Upper lobe of left lung (tissue), 6 donors: ENCODE data around the gene GRK3. TPM values are rescaled to one million over a fixed set of nuclear protein-coding genes. Genes with fewer than 3 reads are reported as not detected.
A peak's percentile ranks its signal among the peaks of the same experiment; 100 is the strongest.

Experiments
- ATAC-seq, 2 donors: fragments of 200-7000 bp; cut with Tn5 transposase; one replicate each; pipeline ENCODE4 v1.9.1; 2022; ENCODE audit warnings: mild to moderate bottlenecking in 2 of 2, moderate library complexity in 2 of 2; ENCODE audit not compliant: low FRiP score in 2 of 2
- DNase-seq, 2 donors: peaks; one replicate each; pipeline ENCODE4 v3.0.0-alpha.2; 2019 to 2020
- H3K27ac ChIP-seq, 4 donors: fragments of 200-600 bp; sonication (generic); one replicate each; pipeline ENCODE4 v1.5.1; 2016 to 2019
- H3K27me3 ChIP-seq, 4 donors: fragments of 200-600 bp; sonication (generic); one replicate each; pipeline ENCODE4 v1.5.1; 2017 to 2019
- H3K36me3 ChIP-seq, 4 donors: fragments of 200-600 bp; sonication (generic); one replicate each; pipeline ENCODE4 v1.5.1; 2016 to 2019
- H3K4me1 ChIP-seq, 4 donors: fragments of 200-600 bp; sonication (generic); one replicate each; pipeline ENCODE4 v1.5.1; 2018 to 2019
- H3K4me3 ChIP-seq, 4 donors: fragments of 200-600 bp; sonication (generic); one replicate each; pipeline ENCODE4 v1.5.1; 2017 to 2019; ENCODE audit warnings: mild to moderate bottlenecking in 2 of 4, moderate library complexity in 1 of 4
- H3K9me3 ChIP-seq, 4 donors: fragments of 200-600 bp; sonication (generic); one replicate each; pipeline ENCODE4 v1.5.1; 2018 to 2019
- CTCF ChIP-seq, 6 experiments: fragments of 450-650 bp in 4 of 6; fragments of 200-600 bp in 2 of 6; sonication (generic) in 2 of 6; IDR thresholded peaks; one replicate each; pipeline ENCODE4 v1.5.1; 2016 to 2019; ENCODE audit warnings: antibody characterized with exemption in 6 of 6
- EP300 ChIP-seq, 4 donors: sonication (generic); formaldehyde crosslinking; IDR thresholded peaks; one replicate each; pipeline ENCODE4 v1.5.1; 2017; ENCODE audit warnings: antibody characterized with exemption in 4 of 4, control low read depth in 2 of 4
- POLR2A ChIP-seq, 4 donors: fragments of 450-650 bp; IDR thresholded peaks; one replicate each; pipeline ENCODE4 v1.5.1; 2016 to 2017; ENCODE audit warnings: antibody characterized with exemption in 4 of 4, mild to moderate bottlenecking in 2 of 4
- POLR2AphosphoS5 ChIP-seq, 2 donors: sonication (generic); formaldehyde crosslinking; IDR thresholded peaks; one replicate each; pipeline ENCODE4 v1.5.1; 2017; ENCODE audit warnings: antibody characterized with exemption in 2 of 2
- WGBS, 2 donors: methylation state at CpG; one replicate each; pipeline ENCODE4 v1.1.5; 2017 to 2018; 5-methylcytosine and 5-hydroxymethylcytosine counted together
- total RNA-seq, 6 donors: library from RNA; depleted of rRNA in 4 of 6; stranded (reverse); fragments of >200 nt in 4 of 6; gene quantifications; one replicate each; pipeline versions ENCODE4 v1.1.0 to v1.2.1, GENCODE V29; 2016 to 2021
- donor health status: DM: no; HTN: no; CAD: no; lungs with moderate emphysema.
- donor health status: DM: no; HTN: yes; CAD: no; lungs with severe emphysema.

GRK3 gene
- total RNA-seq, 6 donors from 2014 or later = 16.0 to 25.2 (median 21.6) TPM

GRCh38 chr22:25626624-25626990, 62.1 kb downstream of the GRK3 start:
- TF ChIP-seq CTCF (IDR thresholded peaks at IDR 0.05) = no peak
- no peak for TF ChIP-seq EP300 (IDR thresholded peaks at IDR 0.05)
- TF ChIP-seq POLR2AphosphoS5 (IDR thresholded peaks at IDR 0.05) = no peak
- TF ChIP-seq POLR2A (IDR thresholded peaks at IDR 0.05) = no peak
- no peaks in the 10 kb centered on the region for H3K36me3 ChIP-seq
- no peaks in the 10 kb centered on the region for H3K27me3 ChIP-seq
- no peaks in the 10 kb centered on the region for H3K9me3 ChIP-seq
- H3K4me1 ChIP-seq = peaks cover 7 to 19% (median 12%) of the 10 kb centered on the region in 4 donors
- ATAC-seq = no peak
- H3K27ac ChIP-seq = no peak overlapping the region
- DNase-seq = no peak
- H3K4me3 ChIP-seq = no peak overlapping the region
- WGBS, 2 donors = 80 to 100% methylated on average over 4 of the region's 4 CpGs

- 28 to 35% methylated on average over 4 of the region's 4 CpGs for WGBS, 2 donors
- DNase-seq = no peak
- Histone ChIP-seq H3K27me3 (no peaks in the 10 kb centered on the region), H3K36me3 (no peaks in the 10 kb centered on the region), H3K9me3 (no peaks in the 10 kb centered on the region), H3K27ac (no peak overlapping the region), H3K4me1 (peaks cover 7 to 19% (median 12%) of the 10 kb centered on the region in 4 donors), H3K4me3 (no peak overlapping the region)
- ATAC-seq = peak in 1 of 2 donors; percentile 41
- no peak for TF ChIP-seq EP300 (IDR thresholded peaks at IDR 0.05)
- no peak for TF ChIP-seq CTCF (IDR thresholded peaks at IDR 0.05)
Measured at GRCh38 chr22:25627271-25627852, 62.9 kb downstream of the GRK3 start.

GRCh38 chr22:25628494-25628893, 64.0 kb downstream of the GRK3 start:
- TF ChIP-seq CTCF (IDR thresholded peaks at IDR 0.05) (no peak), POLR2A (IDR thresholded peaks at IDR 0.05) (no peak), POLR2AphosphoS5 (IDR thresholded peaks at IDR 0.05) (no peak), EP300 (IDR thresholded peaks at IDR 0.05) (peak in 1 of 4 donors; percentile 7)
- DNase-seq (no peak), ATAC-seq (peak in 1 of 2 donors; percentile 83)
- H3K36me3 ChIP-seq = no peaks in the 10 kb centered on the region
- no peaks in the 10 kb centered on the region for H3K27me3 ChIP-seq
- H3K4me3 ChIP-seq = no peak overlapping the region
- H3K9me3 ChIP-seq = no peaks in the 10 kb centered on the region
- peaks cover 7 to 19% (median 12%) of the 10 kb centered on the region in 4 donors for H3K4me1 ChIP-seq
- H3K27ac ChIP-seq = no peak overlapping the region
- WGBS, 2 donors = 56 to 57% methylated on average over 3 of the region's 3 CpGs

- ATAC-seq (peak in 1 of 2 donors; percentile 34), DNase-seq (no peak)
- Histone ChIP-seq H3K27me3 (no peaks in the 10 kb centered on the region), H3K4me1 (peaks cover 7 to 19% (median 12%) of the 10 kb centered on the region in 4 donors), H3K4me3 (no peak overlapping the region), H3K9me3 (no peaks in the 10 kb centered on the region), H3K36me3 (no peaks in the 10 kb centered on the region), H3K27ac (no peak overlapping the region)
- 72 to 83% methylated on average over 2 of the region's 2 CpGs for WGBS, 2 donors
- TF ChIP-seq POLR2A (IDR thresholded peaks at IDR 0.05) (no peak), CTCF (IDR thresholded peaks at IDR 0.05) (no peak), POLR2AphosphoS5 (IDR thresholded peaks at IDR 0.05) (no peak), EP300 (IDR thresholded peaks at IDR 0.05) (no peak)
Measured at GRCh38 chr22:25629613-25630012, 65.1 kb downstream of the GRK3 start.

GRCh38 chr22:25630447-25630846, 66.0 kb downstream of the GRK3 start:
- ATAC-seq (no peak), DNase-seq (no peak)
- peaks cover 7 to 19% (median 12%) of the 10 kb centered on the region in 4 donors for H3K4me1 ChIP-seq
- H3K27me3 ChIP-seq = no peaks in the 10 kb centered on the region
- H3K36me3 ChIP-seq = no peaks in the 10 kb centered on the region
- H3K27ac ChIP-seq = no peak overlapping the region
- 63 to 74% methylated on average over 5 of the region's 5 CpGs for WGBS, 2 donors
- H3K9me3 ChIP-seq = no peaks in the 10 kb centered on the region
- no peak overlapping the region for H3K4me3 ChIP-seq
- no peak for TF ChIP-seq CTCF (IDR thresholded peaks at IDR 0.05)
- TF ChIP-seq POLR2AphosphoS5 (IDR thresholded peaks at IDR 0.05) = no peak
- TF ChIP-seq POLR2A (IDR thresholded peaks at IDR 0.05) = no peak
- TF ChIP-seq EP300 (IDR thresholded peaks at IDR 0.05) = no peak
